Activated naive CD4-positive, alpha-beta T cell treated with anti-CD3 and anti-CD28 coated beads, Interleukin-2, amount 50 U/mL, for 72 hours (primary cell): Measurements from ENCODE around the gene RNASE4. TPM values are rescaled to one million over a fixed set of nuclear protein-coding genes. Genes with fewer than 3 reads are reported as not detected.
"Not testable (repeated sequence)": the region's sequence is repeated elsewhere in the genome, so short reads cannot be mapped to it uniquely, and the experiment has no call there.

Experiments
- ATAC-seq, 2 donors: fragments of 150-1000 bp; cut with Tn5 transposase; 2 replicates each; pipeline ENCODE4 v1.10.0; 2021; ENCODE audit warnings: mild to moderate bottlenecking in 2 of 2, moderate library complexity in 2 of 2
- DNase-seq, 2 donors: peaks; one replicate each; pipeline ENCODE4 v3.0.0; 2021 to 2022; ENCODE audit warnings: low spot score in 2 of 2
- H3K27ac Mint-ChIP-seq, 2 donors: one replicate each; pipeline ENCODE4 v1.8.0; 2022; ENCODE audit warnings: mild to moderate bottlenecking in 2 of 2, mixed read lengths in 2 of 2
- H3K36me3 Mint-ChIP-seq, 2 donors: one replicate each; pipeline ENCODE4 v1.8.0; 2022; ENCODE audit warnings: mixed read lengths in 2 of 2
- H3K9me3 Mint-ChIP-seq, 2 donors: one replicate each; pipeline ENCODE4 v1.8.0; 2022; ENCODE audit warnings: mixed read lengths in 2 of 2
- total RNA-seq, 2 donors: library from RNA; stranded (reverse); gene quantifications; one replicate each; pipeline ENCODE4 v1.2.3, GENCODE V29; 2022

Gene RNASE4
- total RNA-seq, 2 donors from 2014 or later = 0.23 to 0.60 TPM

- no peak for ATAC-seq
- Mint-ChIP-seq H3K9me3 (peaks cover 3 to 4% of the 10 kb centered on the region in 2 donors), H3K27ac (no peak overlapping the region), H3K36me3 (no peaks in the 10 kb centered on the region)
- no peak for DNase-seq
Observed at GRCh38 chr14:20714593-20715250, 30.4 kb downstream of the RNASE4 start.

DNA sequence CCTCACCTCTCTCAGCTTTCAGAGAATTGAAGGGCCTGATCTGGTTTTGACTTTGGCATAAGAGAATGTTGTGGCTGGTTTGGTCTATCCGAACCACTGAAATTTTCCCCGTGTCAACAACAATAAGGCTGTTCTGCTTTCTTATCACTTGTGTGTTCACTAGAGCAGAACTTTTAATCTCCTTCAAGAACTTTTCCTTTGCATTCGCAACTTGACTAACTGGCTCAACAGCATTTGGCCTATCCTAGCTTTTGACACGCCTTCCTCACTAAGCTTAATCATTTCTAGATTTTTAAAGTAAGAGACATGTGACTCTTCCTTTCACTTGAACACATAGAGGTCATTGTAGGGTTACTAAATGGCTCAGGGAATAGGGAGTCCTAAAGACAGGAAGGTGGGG, 35.4 kb downstream of the RNASE4 start:
- no peaks in the 10 kb centered on the region for H3K36me3 Mint-ChIP-seq
- DNase-seq (no peak), ATAC-seq (no peak)
- H3K27ac Mint-ChIP-seq = no peak overlapping the region
- H3K9me3 Mint-ChIP-seq = peaks cover 3 to 4% of the 10 kb centered on the region in 2 donors

GRCh38 chr14:20720741-20721140, 36.4 kb downstream of the RNASE4 start:
- Mint-ChIP-seq H3K9me3 (peaks cover 3 to 4% of the 10 kb centered on the region in 2 donors), H3K27ac (no peak overlapping the region), H3K36me3 (no peaks in the 10 kb centered on the region)
- no peak for ATAC-seq
- DNase-seq = no peak

- DNase-seq = no peak
- H3K9me3 Mint-ChIP-seq = no peaks in the 10 kb centered on the region
- no peaks in the 10 kb centered on the region for H3K36me3 Mint-ChIP-seq
- no peak for ATAC-seq
- no peak overlapping the region for H3K27ac Mint-ChIP-seq
Observed at GRCh38 chr14:20722016-20722415, 37.7 kb downstream of the RNASE4 start.

DNA sequence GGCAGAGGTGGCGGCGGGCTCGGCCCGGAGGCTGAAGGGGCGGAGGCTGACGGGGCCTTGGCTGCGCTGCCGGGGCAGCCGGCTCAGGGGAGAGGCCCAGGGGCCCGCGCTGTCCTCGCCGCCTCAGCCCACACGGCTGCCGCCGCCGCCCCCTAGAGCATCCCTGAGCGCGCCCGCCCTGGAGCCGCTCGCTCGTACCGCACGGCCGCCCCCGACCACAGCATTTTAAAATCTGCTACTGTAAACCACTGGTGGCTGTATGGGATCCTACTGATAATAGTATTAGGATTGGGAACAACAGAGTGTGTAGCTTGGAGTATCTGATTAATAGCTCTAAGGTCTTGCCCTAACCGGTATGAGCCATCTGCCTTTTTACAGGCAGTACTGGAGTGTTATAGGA, 39.1 kb downstream of the RNASE4 start:
- Mint-ChIP-seq H3K27ac (no peak overlapping the region), H3K9me3 (no peaks in the 10 kb centered on the region), H3K36me3 (no peaks in the 10 kb centered on the region)
- DNase-seq = no peak
- ATAC-seq = no peak

DNA sequence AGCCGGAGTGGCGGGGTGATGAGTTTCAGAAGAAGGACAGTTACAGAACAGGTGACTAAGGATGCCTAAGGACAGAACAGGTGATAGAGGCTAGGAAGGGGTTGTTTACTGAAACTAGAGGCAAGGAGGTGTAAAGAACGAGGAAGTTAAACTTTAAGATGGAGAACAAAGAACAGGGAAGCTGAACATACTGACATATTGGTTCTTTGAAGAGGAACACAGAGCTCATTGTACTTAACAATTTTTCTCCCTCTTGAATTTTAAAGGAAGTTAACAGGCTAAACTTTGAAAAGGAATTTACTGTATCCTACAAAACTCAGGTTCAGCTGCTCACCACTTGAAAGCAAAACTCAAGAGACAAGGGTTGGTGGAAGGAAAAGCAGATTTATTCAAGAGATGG, 41.8 kb downstream of the RNASE4 start:
- H3K27ac Mint-ChIP-seq, ATAC-seq, DNase-seq, H3K36me3 Mint-ChIP-seq, H3K9me3 Mint-ChIP-seq: not testable (repeated sequence)

- no peaks in the 10 kb centered on the region for H3K36me3 Mint-ChIP-seq
- no peaks in the 10 kb centered on the region for H3K9me3 Mint-ChIP-seq
- DNase-seq (no peak), ATAC-seq (no peak)
- H3K27ac Mint-ChIP-seq = no peak overlapping the region
Observed at GRCh38 chr14:20726531-20726930, 42.2 kb downstream of the RNASE4 start.

DNA sequence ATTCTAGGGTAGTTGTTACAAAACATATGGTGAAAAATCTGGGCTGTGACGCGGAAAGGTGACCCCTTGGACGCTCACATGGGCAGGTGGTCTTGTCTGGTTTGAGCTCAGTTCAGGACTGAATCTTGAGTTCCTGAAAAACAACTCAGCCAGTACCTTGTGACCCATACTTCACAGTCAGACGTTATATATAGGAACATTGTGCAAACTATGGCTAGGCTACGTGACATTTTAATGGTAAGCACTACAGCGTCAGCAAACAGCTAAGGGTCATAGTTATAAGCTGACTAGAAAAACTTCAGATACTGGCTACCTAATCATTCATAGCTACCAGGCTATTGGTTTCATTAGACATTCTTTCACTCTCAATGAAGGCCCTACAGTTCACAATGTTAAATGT, 46.5 kb downstream of the RNASE4 start:
- no peak overlapping the region for H3K27ac Mint-ChIP-seq
- no peak for ATAC-seq
- H3K36me3 Mint-ChIP-seq = no peaks in the 10 kb centered on the region
- no peak for DNase-seq
- H3K9me3 Mint-ChIP-seq = no peaks in the 10 kb centered on the region

- Mint-ChIP-seq H3K9me3 (no peaks in the 10 kb centered on the region), H3K36me3 (no peaks in the 10 kb centered on the region), H3K27ac (no peak overlapping the region)
- DNase-seq (no peak), ATAC-seq (no peak)
Observed at GRCh38 chr14:20732477-20732876, 48.1 kb downstream of the RNASE4 start.

GRCh38 chr14:20732979-20733635, 48.7 kb downstream of the RNASE4 start:
- DNase-seq (no peak), ATAC-seq (no peak)
- Mint-ChIP-seq H3K9me3 (no peaks in the 10 kb centered on the region), H3K36me3 (no peaks in the 10 kb centered on the region), H3K27ac (no peak overlapping the region)

DNA sequence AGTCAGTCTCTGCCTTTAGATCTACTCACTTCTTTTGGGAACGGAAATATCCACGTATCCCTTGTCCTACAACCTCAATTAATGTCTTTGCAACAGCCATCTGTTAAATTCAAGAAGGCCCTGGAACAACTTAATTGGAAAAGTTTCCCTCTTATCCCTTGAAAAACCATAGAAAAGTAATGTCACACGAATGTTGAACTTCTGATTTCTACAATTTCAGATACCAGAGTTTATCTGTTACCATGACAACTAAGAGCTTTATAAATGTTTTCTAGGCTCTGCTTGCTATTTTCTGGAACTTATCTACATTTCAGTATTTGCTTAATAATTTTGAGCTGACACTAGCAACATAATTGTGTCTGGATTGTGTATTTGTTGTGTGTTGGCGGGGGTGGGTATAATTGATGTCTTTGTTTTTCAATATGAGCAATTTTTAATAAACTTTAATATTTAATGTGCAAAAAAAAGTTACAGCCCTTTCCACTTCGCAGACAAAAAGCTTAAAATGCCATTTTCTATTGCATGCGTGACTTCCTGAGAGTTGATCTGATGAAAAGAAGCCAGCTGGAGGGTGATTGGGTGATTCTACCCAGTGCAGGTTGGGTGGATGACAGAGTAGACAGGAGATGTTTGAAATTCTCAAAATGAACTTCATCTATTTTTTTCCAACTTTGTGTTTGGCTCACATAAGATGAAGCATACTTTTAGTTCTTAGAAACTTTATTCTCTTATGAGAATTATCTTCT, 49.5 kb downstream of the RNASE4 start:
- ATAC-seq = no peak

DNA sequence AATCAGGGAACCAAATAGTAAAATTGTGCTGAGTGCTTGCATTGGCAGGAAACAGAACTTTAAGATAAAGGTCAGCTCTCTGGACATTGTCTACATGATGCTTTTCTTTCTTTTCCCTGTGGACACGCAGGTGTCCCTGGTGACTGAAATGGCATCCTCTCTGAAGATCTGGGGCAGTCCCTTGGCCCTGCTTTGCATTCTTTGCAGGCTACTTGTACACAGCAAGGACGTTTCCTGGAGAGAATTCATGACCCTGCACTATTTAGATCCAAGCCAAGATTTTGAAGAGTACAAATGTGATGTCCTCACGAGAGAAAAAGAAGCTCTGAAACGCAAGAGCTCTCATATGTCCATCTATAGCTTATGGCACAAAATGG, 50.1 kb downstream of the RNASE4 start:
- Mint-ChIP-seq H3K36me3 (no peaks in the 10 kb centered on the region), H3K27ac (no peak overlapping the region), H3K9me3 (no peaks in the 10 kb centered on the region)
- no peak for ATAC-seq
- no peak for DNase-seq

More for the DNA sequence above, 49.5 kb downstream of the RNASE4 start:
- no peaks in the 10 kb centered on the region for H3K36me3 Mint-ChIP-seq
- no peak for DNase-seq
- no peak overlapping the region for H3K27ac Mint-ChIP-seq
- H3K9me3 Mint-ChIP-seq = no peaks in the 10 kb centered on the region

- H3K9me3 Mint-ChIP-seq = not testable (repeated sequence)
Observed at GRCh38 chr14:20738292-20738691, 53.9 kb downstream of the RNASE4 start.

DNA sequence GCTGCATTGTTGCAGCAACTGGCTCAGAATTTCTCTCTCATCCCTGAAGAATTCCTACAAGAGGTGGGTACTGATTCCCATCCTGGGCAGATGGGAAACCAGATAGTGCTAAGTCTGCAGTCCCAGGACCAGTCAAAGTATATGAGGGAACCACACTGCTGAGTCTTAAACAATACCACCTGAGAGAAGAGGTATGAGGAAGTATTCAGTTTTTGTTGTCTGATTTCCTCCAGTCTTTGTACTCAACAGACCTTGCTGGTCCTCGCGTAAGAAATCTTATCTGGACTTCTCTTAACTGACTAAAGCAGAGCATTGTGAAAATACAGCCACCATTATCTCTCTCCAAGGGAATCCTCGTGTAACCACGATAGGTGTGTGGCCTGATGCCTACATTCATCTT, 57.8 kb downstream of the RNASE4 start:
- no peak for DNase-seq
- H3K36me3 Mint-ChIP-seq = no peaks in the 10 kb centered on the region
- no peak for ATAC-seq
- H3K27ac Mint-ChIP-seq = no peak overlapping the region
- H3K9me3 Mint-ChIP-seq = no peaks in the 10 kb centered on the region

More at GRCh38 chr14:20738292-20738691, 53.9 kb downstream of the RNASE4 start:
- not testable (repeated sequence) for H3K27ac Mint-ChIP-seq, H3K36me3 Mint-ChIP-seq, ATAC-seq, DNase-seq

GRCh38 chr14:20743556-20743955, 59.2 kb downstream of the RNASE4 start:
- H3K9me3 Mint-ChIP-seq = no peaks in the 10 kb centered on the region
- ATAC-seq = no peak
- H3K36me3 Mint-ChIP-seq = no peaks in the 10 kb centered on the region
- DNase-seq = no peak
- no peak overlapping the region for H3K27ac Mint-ChIP-seq

GRCh38 chr14:20745571-20746358, 61.4 kb downstream of the RNASE4 start, which contains the start of gene EDDM3A:
EDDM3A (plus strand) TSS chr14:20745887; CDS start chr14:20747581, 1,694 bp downstream.
- H3K9me3 Mint-ChIP-seq = no peaks in the 10 kb centered on the region
- no peaks in the 10 kb centered on the region for H3K36me3 Mint-ChIP-seq
- ATAC-seq (no peak), DNase-seq (no peak)
- no peak within 1 kb of the TSS for H3K27ac Mint-ChIP-seq

- H3K36me3 Mint-ChIP-seq = peaks cover 1% of the 10 kb centered on the region in 2 donors
- H3K27ac Mint-ChIP-seq = no peak overlapping the region
- ATAC-seq = no peak
- H3K9me3 Mint-ChIP-seq = peaks cover under 1% of the 10 kb centered on the region in 2 donors
- DNase-seq = no peak
Observed at GRCh38 chr14:20746566-20746965, 62.2 kb downstream of the RNASE4 start.
